ENCODE data around the gene UBR4. TPM values are rescaled to one million over a fixed set of nuclear protein-coding genes. Genes with fewer than 3 reads are reported as not detected.

UBR4 gene
- total and polyA plus RNA-seq, 10 of the 15 experiments (the other 5 are each of a cell fraction or from before 2014, with no cell fraction given) = 34.2 to 124 (median 56.2) TPM

DNA sequence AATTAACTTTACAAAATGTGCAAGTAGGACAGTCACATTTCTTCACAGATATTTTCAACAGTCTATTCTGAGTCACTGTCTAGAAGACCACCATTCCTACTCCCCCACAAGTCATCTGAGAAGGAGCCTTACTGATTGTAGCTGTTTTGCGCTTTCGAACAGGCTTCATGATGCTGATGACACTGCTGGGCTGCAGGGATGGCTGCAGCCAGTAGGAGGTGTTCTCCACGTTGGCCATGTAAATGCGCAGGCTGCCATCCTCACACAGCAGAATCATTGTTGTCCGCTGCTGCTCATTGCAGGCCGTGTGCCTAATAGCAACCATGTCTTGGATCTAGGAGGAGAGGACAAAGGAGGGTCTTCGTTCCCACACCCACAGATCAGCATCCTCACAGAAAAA, 56.9 kb downstream of the UBR4 start:
- no peak overlapping the region for H3K4me2 ChIP-seq (ENCODE audit: control insufficient read depth, insufficient read depth)
- FAIRE-seq = no peak
- ChIA-PET SMC1A (ENCODE audit: uncharacterized antibody, unreplicated experiment) (interaction anchor here (1.5 kb wide), 1 partner anchor 13 kb away, joined by 4 read pairs; no protein-coding TSS in a partner anchor), RAD21 (ENCODE audit: unreplicated experiment) (no interaction called here), POLR2A (no interaction called here), CTCF (interaction anchor here (1.5 kb wide), 1 partner anchor 20 kb away, joined by 3 read pairs; no protein-coding TSS in a partner anchor)
- TF ChIP-seq PAX8 (IDR thresholded peaks at IDR 0.05) (no peak), ATF7 (IDR thresholded peaks at IDR 0.05; ENCODE audit: low read depth) (no peak), SRF (IDR thresholded peaks at IDR 0.05; ENCODE audit: low read depth in 2 of 2, low read length in 2 of 2) (no peak)
- H3K9me3 ChIP-seq (replicated peaks; ENCODE audit: control insufficient read depth, insufficient read depth, low read length) = no peaks in the 10 kb centered on the region
- H4K20me1 ChIP-seq (ENCODE audit: control insufficient read depth, insufficient read depth) = no peaks in the 10 kb centered on the region
- H3K4me3 ChIP-seq = no peak overlapping the region
- no peak overlapping the region for H3K9ac ChIP-seq (ENCODE audit: control insufficient read depth, insufficient read depth, low read length)
- H3K27me3 ChIP-seq (replicated peaks in 1 of 2; ENCODE audit: control insufficient read depth in 2 of 2, insufficient read depth in 2 of 2, low read length in 1 of 2) = no peaks in the 10 kb centered on the region
- peaks cover 40 to 69% of the 10 kb centered on the region in 2 experiments for H3K36me3 ChIP-seq (ENCODE audit: control insufficient read depth in 2 of 2, insufficient read depth in 2 of 2, low read length in 1 of 2)
- no peaks in the 10 kb centered on the region for H3K4me1 ChIP-seq (ENCODE audit: control insufficient read depth, insufficient read depth, low read length)
- no peaks in the 10 kb centered on the region for H3K79me2 ChIP-seq (ENCODE audit: control insufficient read depth, insufficient read depth, low read length)
- WGBS (ENCODE audit: insufficient coverage, insufficient replicate concordance, low lambda C conversion rate, missing lambda C conversion rate) = over 99% methylated on average over 7 of the region's 7 CpGs
- intact Hi-C loops (cut with micrococcal nuclease; ENCODE audit: unreplicated experiment) (loop anchor here (10.0 kb wide), 1 partner anchor 92 kb away; no protein-coding TSS in a partner anchor), in situ Hi-C loops (cut with MboI) (no loop called here)
- DNase-seq (ENCODE audit: low read depth, low spot score) = no peak
- no peak for ATAC-seq
- BruUV-seq (replicated peaks) = no TSS peak
- H3K27ac ChIP-seq (ENCODE audit: control insufficient read depth, insufficient read depth) = no peak overlapping the region
- no peak overlapping the region for H2AFZ ChIP-seq (ENCODE audit: control insufficient read depth, low read depth, low read length)

- H3K27ac ChIP-seq (ENCODE audit: control insufficient read depth, insufficient read depth) = no peak overlapping the region
- no peaks in the 10 kb centered on the region for H3K79me2 ChIP-seq (ENCODE audit: control insufficient read depth, insufficient read depth, low read length)
- H3K4me1 ChIP-seq (ENCODE audit: control insufficient read depth, insufficient read depth, low read length) = no peaks in the 10 kb centered on the region
- no peak for ATAC-seq
- no peak overlapping the region for H3K9ac ChIP-seq (ENCODE audit: control insufficient read depth, insufficient read depth, low read length)
- DNase-seq (ENCODE audit: low read depth, low spot score) = no peak
- intact Hi-C loops (cut with micrococcal nuclease; ENCODE audit: unreplicated experiment) = loop anchor here (10.0 kb wide), 1 partner anchor 93 kb away; no protein-coding TSS in a partner anchor
- ChIA-PET POLR2A (no interaction called here), CTCF (interaction anchor here (1.5 kb wide), 1 partner anchor 22 kb away, joined by 3 read pairs; no protein-coding TSS in a partner anchor), SMC1A (ENCODE audit: uncharacterized antibody, unreplicated experiment) (interaction anchor here (0.7 kb wide), 1 partner anchor 14 kb away, joined by 3 read pairs; no protein-coding TSS in a partner anchor), RAD21 (ENCODE audit: unreplicated experiment) (no interaction called here)
- H3K36me3 ChIP-seq (ENCODE audit: control insufficient read depth in 2 of 2, insufficient read depth in 2 of 2, low read length in 1 of 2) = peaks cover 49 to 71% of the 10 kb centered on the region in 2 experiments
- no peaks in the 10 kb centered on the region for H3K9me3 ChIP-seq (replicated peaks; ENCODE audit: control insufficient read depth, insufficient read depth, low read length)
- no peak overlapping the region for H3K4me2 ChIP-seq (ENCODE audit: control insufficient read depth, insufficient read depth)
- no peaks in the 10 kb centered on the region for H4K20me1 ChIP-seq (ENCODE audit: control insufficient read depth, insufficient read depth)
- BruUV-seq (replicated peaks) = no TSS peak
- H2AFZ ChIP-seq (ENCODE audit: control insufficient read depth, low read depth, low read length) = no peak overlapping the region
- in situ Hi-C loops (cut with MboI) = no loop called here
- over 99% methylated on average over 9 of the region's 9 CpGs for WGBS (ENCODE audit: insufficient coverage, insufficient replicate concordance, low lambda C conversion rate, missing lambda C conversion rate)
- FAIRE-seq = no peak
- no peaks in the 10 kb centered on the region for H3K27me3 ChIP-seq (replicated peaks in 1 of 2; ENCODE audit: control insufficient read depth in 2 of 2, insufficient read depth in 2 of 2, low read length in 1 of 2)
- H3K4me3 ChIP-seq = no peak overlapping the region
- no peak for TF ChIP-seq ASH2L (IDR thresholded peaks at IDR 0.05; ENCODE audit: borderline replicate concordance, low read depth)
- TF ChIP-seq KAT2A (conservative IDR thresholded peaks at IDR 0.05; ENCODE audit: control insufficient read depth, low read depth, low read length) = no peak
- TF ChIP-seq NR2C2 (IDR thresholded peaks at IDR 0.05; ENCODE audit: borderline replicate concordance, control insufficient read depth, insufficient read length, low read depth) = no peak
- TF ChIP-seq CREB1 (IDR thresholded peaks at IDR 0.05; ENCODE audit: low read depth) = no peak
- no peak for TF ChIP-seq PRDM15 (CRISPR knock-in tag; IDR thresholded peaks at IDR 0.05)
- no peak for TF ChIP-seq SP1 (IDR thresholded peaks at IDR 0.05; ENCODE audit: low read depth, low read length)
- TF ChIP-seq RAD51 (IDR thresholded peaks at IDR 0.05) = no peak
- no peak for TF ChIP-seq MEF2A (IDR thresholded peaks at IDR 0.05; ENCODE audit: insufficient read depth, low read depth, low read length)
- TF ChIP-seq ETV6 (conservative IDR thresholded peaks at IDR 0.05 in 1 of 2, IDR thresholded peaks at IDR 0.05 in 1 of 2; ENCODE audit: borderline replicate concordance in 1 of 2, low read depth in 1 of 2) = no peak
- TF ChIP-seq, protein P1, sequence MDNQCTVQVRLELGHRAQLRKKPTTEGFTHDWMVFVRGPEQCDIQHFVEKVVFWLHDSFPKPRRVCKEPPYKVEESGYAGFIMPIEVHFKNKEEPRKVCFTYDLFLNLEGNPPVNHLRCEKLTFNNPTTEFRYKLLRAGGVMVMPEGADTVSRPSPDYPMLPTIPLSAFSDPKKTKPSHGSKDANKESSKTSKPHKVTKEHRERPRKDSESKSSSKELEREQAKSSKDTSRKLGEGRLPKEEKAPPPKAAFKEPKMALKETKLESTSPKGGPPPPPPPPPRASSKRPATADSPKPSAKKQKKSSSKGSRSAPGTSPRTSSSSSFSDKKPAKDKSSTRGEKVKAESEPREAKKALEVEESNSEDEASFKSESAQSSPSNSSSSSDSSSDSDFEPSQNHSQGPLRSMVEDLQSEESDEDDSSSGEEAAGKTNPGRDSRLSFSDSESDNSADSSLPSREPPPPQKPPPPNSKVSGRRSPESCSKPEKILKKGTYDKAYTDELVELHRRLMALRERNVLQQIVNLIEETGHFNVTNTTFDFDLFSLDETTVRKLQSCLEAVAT (IDR thresholded peaks at IDR 0.05) = no peak
These were observed 58.5 kb downstream of the UBR4 start for GRCh38 chr1:19151537-19151936.

Measured in GM12878 (cell line).